ENCODE data around the gene DDTL. TPM values are rescaled to one million over a fixed set of nuclear protein-coding genes. Genes with fewer than 3 reads are reported as not detected.
"Not testable (repeated sequence)": the region's sequence is repeated elsewhere in the genome, so short reads cannot be mapped to it uniquely, and the experiment has no call there.

Gene DDTL
- total RNA-seq, result 1.2 TPM
- long read RNA-seq, partial matches to known transcripts, result 1 of 2 reads
- long read RNA-seq, other reads (novel, unspliced or antisense), result 0 of 2 reads

GRCh38 chr22:23966568-23966967 lies at the start of gene DDTL:
Gene DDTL, plus strand, starts transcription at chr22:23966888. Its CDS starts 27 bp downstream, at chr22:23966915.
- DNase-seq (ENCODE audit: low spot score), result not testable (repeated sequence)

GRCh38 chr22:23920267-23920611 lies 46.4 kb upstream of the DDTL start:
- not testable (repeated sequence) for DNase-seq (ENCODE audit: low spot score)

- DNase-seq (ENCODE audit: low spot score), result not testable (repeated sequence)
Observed at GRCh38 chr22:23921586-23922201, 45.0 kb upstream of the DDTL start.

GRCh38 chr22:23922921-23923320 lies 43.8 kb upstream of the DDTL start:
- no peak for DNase-seq (ENCODE audit: low spot score)

- DNase-seq (ENCODE audit: low spot score), result no peak
Observed at GRCh38 chr22:23925020-23925606, 41.6 kb upstream of the DDTL start.

- DNase-seq (ENCODE audit: low spot score), result no peak
Observed at GRCh38 chr22:23926561-23926960, 40.1 kb upstream of the DDTL start.

GRCh38 chr22:23938328-23939016 lies 28.2 kb upstream of the DDTL start:
- no peak for DNase-seq (ENCODE audit: low spot score)

GRCh38 chr22:23939017-23939357 lies 27.7 kb upstream of the DDTL start:
- DNase-seq (ENCODE audit: low spot score), result no peak

GRCh38 chr22:23940166-23940565 lies 26.5 kb upstream of the DDTL start:
- DNase-seq (ENCODE audit: low spot score), result not testable (repeated sequence)

- DNase-seq (ENCODE audit: low spot score), result not testable (repeated sequence)
Observed at GRCh38 chr22:23947391-23947790, 19.3 kb upstream of the DDTL start.

GRCh38 chr22:23949764-23950163 lies 16.9 kb upstream of the DDTL start:
- not testable (repeated sequence) for DNase-seq (ENCODE audit: low spot score)

GRCh38 chr22:23951383-23951782 lies 15.3 kb upstream of the DDTL start:
- DNase-seq (ENCODE audit: low spot score), result not testable (repeated sequence)

- not testable (repeated sequence) for DNase-seq (ENCODE audit: low spot score)
Observed at GRCh38 chr22:23952794-23953405, 13.8 kb upstream of the DDTL start.

GRCh38 chr22:23953485-23953884 lies 13.2 kb upstream of the DDTL start:
- DNase-seq (ENCODE audit: low spot score), result not testable (repeated sequence)

GRCh38 chr22:23954193-23954990 lies 12.3 kb upstream of the DDTL start:
- not testable (repeated sequence) for DNase-seq (ENCODE audit: low spot score)

GRCh38 chr22:23954991-23955305 lies 11.7 kb upstream of the DDTL start:
- not testable (repeated sequence) for DNase-seq (ENCODE audit: low spot score)

- DNase-seq (ENCODE audit: low spot score), result not testable (repeated sequence)
Observed at GRCh38 chr22:23955886-23956285, 10.8 kb upstream of the DDTL start.

- DNase-seq (ENCODE audit: low spot score), result not testable (repeated sequence)
Observed at GRCh38 chr22:23956301-23956900, 10.3 kb upstream of the DDTL start.

GRCh38 chr22:23961084-23961771 lies 5.5 kb upstream of the DDTL start, which contains the start of gene GSTT2B:
Gene GSTT2B, minus strand, starts transcription at chr22:23961195. Its CDS starts 64 bp downstream, at chr22:23961131.
- not testable (repeated sequence) for DNase-seq (ENCODE audit: low spot score)

GRCh38 chr22:23966094-23966493 lies 594 bp upstream of the DDTL start:
- not testable (repeated sequence) for DNase-seq (ENCODE audit: low spot score)
